Activated T-cell treated with anti-CD3 and anti-CD28 coated beads for 48 hours (primary cell): ENCODE measurements around the gene SLC2A4RG.

Experiments
- DNase-seq: peaks from one replicate; pipeline ENCODE4 v3.0.0-alpha.2; 2020; ENCODE audit warnings: low read depth

SLC2A4RG gene

GRCh38 chr20:63777614-63778013, 38.0 kb downstream of the SLC2A4RG start:
- no peak for DNase-seq

GRCh38 chr20:63778034-63778752, 38.6 kb downstream of the SLC2A4RG start:
- no peak for DNase-seq

GRCh38 chr20:63778857-63779256, 39.3 kb downstream of the SLC2A4RG start:
- no peak for DNase-seq

GRCh38 chr20:63781181-63781580, 41.6 kb downstream of the SLC2A4RG start:
- no peak for DNase-seq

- peak; percentile 22 for DNase-seq
Measured at GRCh38 chr20:63782051-63782471, 42.5 kb downstream of the SLC2A4RG start.

- no peak for DNase-seq
Measured at GRCh38 chr20:63782521-63782971, 43.0 kb downstream of the SLC2A4RG start.

GRCh38 chr20:63783970-63784369, 44.4 kb downstream of the SLC2A4RG start:
- no peak for DNase-seq

- no peak for DNase-seq
Measured at GRCh38 chr20:63785691-63786131, 46.1 kb downstream of the SLC2A4RG start.

GRCh38 chr20:63787302-63787701, 47.7 kb downstream of the SLC2A4RG start:
- no peak for DNase-seq

- DNase-seq, result no peak
Measured at GRCh38 chr20:63787749-63788148, 48.2 kb downstream of the SLC2A4RG start.

- DNase-seq, result no peak
Measured at GRCh38 chr20:63789836-63790571, 50.4 kb downstream of the SLC2A4RG start.

GRCh38 chr20:63790572-63791168, 51.1 kb downstream of the SLC2A4RG start:
- DNase-seq, result no peak

GRCh38 chr20:63791497-63792156, 52.1 kb downstream of the SLC2A4RG start:
- DNase-seq, result no peak

GRCh38 chr20:63792866-63793265, 53.3 kb downstream of the SLC2A4RG start:
- DNase-seq, result no peak
